Kidney epithelial cell (primary cell): ENCODE data around the gene TMEM88. TPM values are rescaled to one million over a fixed set of nuclear protein-coding genes. Genes with fewer than 3 reads are reported as not detected.

Source experiments
- DNase-seq: peaks from one replicate; pipeline ENCODE4 v3.0.0-alpha.2; 2010; ENCODE audit warnings: low read depth
- H3K27me3 ChIP-seq: 2 replicates; pipeline ENCODE4 v1.6.0; 2011; ENCODE audit warnings: low read length; ENCODE audit not compliant: control insufficient read depth, insufficient read depth
- H3K36me3 ChIP-seq: 2 replicates; pipeline ENCODE4 v1.5.1; 2011; ENCODE audit warnings: low read length; ENCODE audit not compliant: control insufficient read depth, insufficient read depth
- H3K4me3 ChIP-seq: 2 replicates; pipeline ENCODE4 v1.5.1; 2011; ENCODE audit warnings: low read depth, mild to moderate bottlenecking, control low read depth, low read length
- total RNA-seq: library from RNA; depleted of rRNA; stranded (reverse); fragments of >200 nt; gene quantifications from 2 replicates; pipeline ENCODE4 v1.2.3, GENCODE V29; 2015
- TF ChIP-seq, protein P1 (sequence below): IDR thresholded peaks from 2 replicates; pipeline ENCODE4 v1.5.1; 2011; ENCODE audit warnings: mild to moderate bottlenecking, moderate library complexity, low read length, control low read depth, inconsistent platforms; ENCODE audit not compliant: insufficient read depth, poor library complexity, severe bottlenecking

Gene TMEM88
- total RNA-seq, 1 donor from 2014 or later, result 4.3 TPM

DNA sequence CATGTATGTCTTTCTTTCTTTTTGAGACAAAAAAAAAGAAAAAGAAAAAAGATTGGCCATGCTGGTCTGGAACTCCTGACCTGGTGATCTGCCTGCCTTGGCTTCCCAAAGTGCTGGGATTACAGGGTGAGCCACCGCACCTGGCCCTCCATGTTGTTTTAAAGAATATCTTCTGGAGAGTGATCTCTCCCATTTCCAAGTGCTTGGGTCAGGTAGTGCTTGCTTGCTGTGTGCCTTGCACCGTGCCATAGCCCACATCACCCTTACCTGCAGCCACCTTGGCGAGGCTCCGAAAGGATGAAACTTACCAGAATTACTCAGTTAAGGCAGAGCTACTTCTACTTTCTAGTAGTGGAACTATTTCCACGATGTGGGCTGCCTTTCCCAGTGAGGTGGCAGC is 39.9 kb upstream of the TMEM88 start:
- DNase-seq, result no peak
- Histone ChIP-seq H3K4me3 (no peak overlapping the region), H3K27me3 (peaks cover 8% of the 10 kb centered on the region), H3K36me3 (no peaks in the 10 kb centered on the region)
- TF ChIP-seq, protein P1, sequence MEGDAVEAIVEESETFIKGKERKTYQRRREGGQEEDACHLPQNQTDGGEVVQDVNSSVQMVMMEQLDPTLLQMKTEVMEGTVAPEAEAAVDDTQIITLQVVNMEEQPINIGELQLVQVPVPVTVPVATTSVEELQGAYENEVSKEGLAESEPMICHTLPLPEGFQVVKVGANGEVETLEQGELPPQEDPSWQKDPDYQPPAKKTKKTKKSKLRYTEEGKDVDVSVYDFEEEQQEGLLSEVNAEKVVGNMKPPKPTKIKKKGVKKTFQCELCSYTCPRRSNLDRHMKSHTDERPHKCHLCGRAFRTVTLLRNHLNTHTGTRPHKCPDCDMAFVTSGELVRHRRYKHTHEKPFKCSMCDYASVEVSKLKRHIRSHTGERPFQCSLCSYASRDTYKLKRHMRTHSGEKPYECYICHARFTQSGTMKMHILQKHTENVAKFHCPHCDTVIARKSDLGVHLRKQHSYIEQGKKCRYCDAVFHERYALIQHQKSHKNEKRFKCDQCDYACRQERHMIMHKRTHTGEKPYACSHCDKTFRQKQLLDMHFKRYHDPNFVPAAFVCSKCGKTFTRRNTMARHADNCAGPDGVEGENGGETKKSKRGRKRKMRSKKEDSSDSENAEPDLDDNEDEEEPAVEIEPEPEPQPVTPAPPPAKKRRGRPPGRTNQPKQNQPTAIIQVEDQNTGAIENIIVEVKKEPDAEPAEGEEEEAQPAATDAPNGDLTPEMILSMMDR, result no peak

GRCh38 chr17:7816926-7817642 is 37.8 kb upstream of the TMEM88 start:
- Histone ChIP-seq H3K36me3 (no peaks in the 10 kb centered on the region), H3K4me3 (no peak overlapping the region), H3K27me3 (peaks cover 12% of the 10 kb centered on the region)
- TF ChIP-seq, protein P1, result no peak
- no peak for DNase-seq

- Histone ChIP-seq H3K36me3 (no peaks in the 10 kb centered on the region), H3K4me3 (no peak overlapping the region), H3K27me3 (peaks cover 12% of the 10 kb centered on the region)
- TF ChIP-seq, protein P1, result no peak
- no peak for DNase-seq
Measured at GRCh38 chr17:7817643-7817964, 37.3 kb upstream of the TMEM88 start.

DNA sequence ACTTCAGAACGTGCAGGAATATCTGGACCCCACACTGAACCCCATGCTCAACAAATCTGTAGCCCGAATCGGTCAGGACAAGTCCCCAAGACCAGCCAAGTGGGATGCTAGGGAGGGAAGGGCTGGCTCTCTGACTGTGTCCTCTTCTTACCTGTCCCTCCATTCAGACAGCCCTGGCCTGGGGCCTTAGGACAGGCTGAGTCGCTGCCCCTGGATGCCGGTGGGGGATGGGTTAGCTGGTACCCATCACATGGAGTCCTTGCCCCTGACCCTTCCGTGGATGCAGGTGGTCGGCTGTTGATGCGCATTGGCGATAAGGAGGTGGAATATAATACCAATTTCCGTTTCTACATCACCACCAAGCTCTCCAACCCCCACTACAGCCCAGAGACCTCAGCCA is 36.8 kb upstream of the TMEM88 start:
- DNase-seq, result no peak
- peaks cover 12% of the 10 kb centered on the region for H3K27me3 ChIP-seq
- TF ChIP-seq, protein P1, result no peak

GRCh38 chr17:7818746-7819645 is 35.9 kb upstream of the TMEM88 start:
- no peak for DNase-seq
- H3K4me3 ChIP-seq, result no peak overlapping the region
- TF ChIP-seq, protein P1, result no peak
- no peaks in the 10 kb centered on the region for H3K36me3 ChIP-seq
- H3K27me3 ChIP-seq, result peaks cover 12% of the 10 kb centered on the region

More for the DNA sequence above, 36.8 kb upstream of the TMEM88 start:
- Histone ChIP-seq H3K36me3 (no peaks in the 10 kb centered on the region), H3K4me3 (no peak overlapping the region)

DNA sequence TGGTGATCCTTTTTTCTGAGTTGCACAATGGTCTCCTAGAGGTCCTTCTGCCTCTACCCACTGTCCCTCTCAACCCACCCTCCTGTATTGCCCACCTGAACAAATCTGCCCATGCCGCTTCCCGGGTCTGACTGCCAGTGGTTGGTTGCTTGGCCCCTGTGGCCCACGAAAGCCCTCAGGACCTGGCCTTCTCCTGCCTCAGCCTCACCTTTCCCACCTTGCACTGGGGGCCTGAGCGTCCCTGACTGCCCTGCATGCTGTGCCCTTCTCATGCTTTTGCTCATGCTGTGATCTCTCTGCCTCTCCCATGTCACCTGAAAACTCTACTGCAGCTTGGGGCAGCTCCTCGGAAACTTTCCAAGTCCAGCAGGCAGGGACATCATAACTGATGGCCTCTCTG is 34.6 kb upstream of the TMEM88 start:
- TF ChIP-seq, protein P1, result no peak
- Histone ChIP-seq H3K4me3 (no peak overlapping the region), H3K27me3 (peaks cover 12% of the 10 kb centered on the region), H3K36me3 (no peaks in the 10 kb centered on the region)
- DNase-seq, result no peak
